ENCODE measurements around the gene BMP15.

BMP15 gene

DNA sequence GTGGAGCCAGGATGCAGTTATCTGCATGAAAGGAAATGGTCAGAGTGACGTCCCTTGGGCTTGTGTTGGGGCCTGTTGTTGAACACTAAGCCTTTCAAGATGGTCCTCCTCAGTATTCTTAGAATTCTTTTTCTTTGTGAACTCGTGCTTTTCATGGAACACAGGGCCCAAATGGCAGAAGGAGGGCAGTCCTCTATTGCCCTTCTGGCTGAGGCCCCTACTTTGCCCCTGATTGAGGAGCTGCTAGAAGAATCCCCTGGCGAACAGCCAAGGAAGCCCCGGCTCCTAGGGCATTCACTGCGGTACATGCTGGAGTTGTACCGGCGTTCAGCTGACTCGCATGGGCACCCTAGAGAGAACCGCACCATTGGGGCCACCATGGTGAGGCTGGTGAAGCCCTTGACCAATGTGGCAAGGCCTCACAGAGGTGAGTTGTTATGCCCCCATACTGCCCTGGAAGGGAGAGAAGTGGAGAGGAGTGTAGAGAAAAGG lies at the start of gene BMP15:
BMP15 (plus strand) TSS at position 51 of the 492 bp plus-strand sequence; CDS start at position 100, 49 bp downstream.
- DNase-seq, result no peak

DNA sequence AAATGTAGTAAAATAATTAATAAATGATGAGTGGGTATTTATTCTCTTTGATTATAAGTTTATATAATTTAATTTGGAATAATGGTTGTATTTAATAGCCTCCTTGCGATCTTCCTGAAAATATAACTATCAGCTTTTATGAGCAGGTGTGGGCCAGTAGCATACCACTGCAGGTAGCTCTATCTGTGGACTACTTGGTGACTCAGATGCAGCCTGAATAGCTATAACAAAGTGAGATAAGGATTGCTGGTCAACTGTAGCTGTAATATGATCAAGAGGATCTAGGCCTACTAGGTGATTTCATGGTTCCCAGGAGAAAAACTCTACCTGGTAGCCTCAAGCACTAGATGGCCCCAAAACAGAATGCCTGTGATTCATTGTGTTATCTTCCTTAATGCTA lies 47.1 kb upstream of the BMP15 start:
- no peak for DNase-seq

DNA sequence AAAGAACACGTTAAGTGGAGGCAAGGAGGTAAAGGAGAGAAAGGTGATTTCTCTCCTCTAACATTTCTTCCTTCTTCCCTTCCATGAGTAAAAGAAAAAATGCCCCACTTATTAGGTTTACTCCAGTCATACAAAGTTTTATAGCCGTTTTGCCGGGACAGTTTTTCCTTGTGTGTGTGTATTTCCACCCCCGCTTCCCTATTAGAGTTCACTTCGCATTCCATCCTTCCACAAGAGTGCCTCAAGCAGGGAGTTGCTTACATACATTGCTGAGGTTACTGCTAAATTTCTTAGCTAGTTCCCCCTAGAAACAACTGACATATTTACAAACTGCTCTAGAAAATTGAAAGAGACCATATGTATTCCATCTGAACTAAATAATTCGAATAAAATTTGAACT lies 45.2 kb upstream of the BMP15 start:
- DNase-seq, result no peak

DNA sequence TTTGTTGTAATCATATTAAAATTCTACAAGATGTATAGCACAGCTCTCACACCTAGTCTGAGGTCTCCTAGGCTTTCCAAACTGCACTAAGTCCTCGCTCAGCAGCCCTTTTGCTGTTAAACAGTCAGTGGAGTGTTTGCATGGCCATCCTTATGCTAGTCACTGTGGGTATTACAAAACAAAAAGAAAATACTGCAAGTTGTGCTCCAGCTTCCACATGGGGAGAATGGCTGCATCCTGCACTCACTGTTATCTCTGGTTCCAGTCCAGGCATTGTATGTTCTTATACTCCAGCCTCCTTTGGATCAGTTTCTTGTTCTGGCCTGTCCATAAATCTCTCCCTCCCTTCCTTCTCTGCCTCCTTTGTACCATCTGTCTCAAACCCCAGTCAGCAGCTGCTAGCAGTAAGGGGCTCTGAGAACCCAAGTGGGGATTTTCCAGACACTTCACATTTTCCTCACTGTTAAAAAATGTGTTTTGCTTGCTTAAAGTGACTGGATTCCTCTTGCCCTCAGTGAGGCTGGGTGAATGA lies 38.5 kb upstream of the BMP15 start:
- no peak for DNase-seq

DNA sequence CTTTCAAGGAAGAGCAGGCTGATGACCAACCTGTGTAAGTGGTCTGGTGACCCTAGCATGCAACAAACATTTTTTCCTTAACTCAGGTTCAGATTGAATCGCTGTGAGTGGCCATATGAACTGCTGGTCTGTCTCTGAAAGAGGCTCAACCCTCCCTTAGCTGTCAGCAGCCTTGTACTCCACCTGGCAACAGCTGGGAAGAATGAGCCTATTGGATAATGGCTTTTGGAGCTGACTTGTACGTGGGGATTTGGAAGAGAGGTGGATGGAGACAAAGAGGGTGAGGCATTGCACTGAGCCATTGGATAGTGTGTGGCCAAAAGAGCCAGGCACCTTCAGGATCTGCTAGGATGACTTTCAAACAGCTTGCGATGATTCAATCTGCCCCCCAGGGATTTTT lies 35.7 kb upstream of the BMP15 start:
- no peak for DNase-seq

DNA sequence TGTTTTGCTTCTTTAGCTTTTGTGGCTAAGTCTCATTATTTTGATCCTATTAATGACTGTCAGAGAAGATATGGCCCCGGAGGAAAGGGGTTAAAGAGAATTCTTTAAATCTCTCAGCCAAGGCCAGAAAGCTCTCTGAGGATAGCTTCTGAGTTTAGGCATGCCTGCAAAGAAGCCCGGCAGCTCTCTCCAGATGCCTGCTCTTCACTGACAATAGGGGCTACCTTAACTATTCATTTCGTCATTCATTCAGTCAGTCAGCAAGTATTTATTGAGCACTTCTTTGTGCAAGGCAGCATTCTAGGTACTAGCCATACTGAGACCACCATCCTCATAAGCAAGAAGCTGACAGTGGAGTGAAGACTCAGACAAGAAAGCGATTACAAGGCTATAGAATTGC lies 34.0 kb upstream of the BMP15 start:
- no peak for DNase-seq

DNA sequence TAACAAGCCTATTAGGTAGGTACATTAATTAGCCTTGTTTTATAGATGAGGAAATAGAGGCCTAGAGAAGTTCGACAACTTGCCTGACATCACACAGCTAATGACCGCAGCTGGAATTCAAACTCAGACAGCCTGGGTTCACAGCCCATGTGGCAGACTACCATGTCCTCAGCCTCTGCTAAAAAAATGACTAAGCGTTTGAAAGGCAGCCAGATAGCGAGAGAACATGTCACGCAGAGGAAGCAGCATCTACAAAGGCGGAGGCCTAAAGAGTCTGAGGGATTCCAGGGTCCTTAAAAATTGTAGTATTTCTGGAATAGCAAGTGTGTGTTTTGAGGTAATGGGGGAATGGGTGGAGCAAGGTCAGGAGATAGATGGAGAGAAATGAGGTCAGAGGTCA lies 33.2 kb upstream of the BMP15 start:
- DNase-seq, result no peak

DNA sequence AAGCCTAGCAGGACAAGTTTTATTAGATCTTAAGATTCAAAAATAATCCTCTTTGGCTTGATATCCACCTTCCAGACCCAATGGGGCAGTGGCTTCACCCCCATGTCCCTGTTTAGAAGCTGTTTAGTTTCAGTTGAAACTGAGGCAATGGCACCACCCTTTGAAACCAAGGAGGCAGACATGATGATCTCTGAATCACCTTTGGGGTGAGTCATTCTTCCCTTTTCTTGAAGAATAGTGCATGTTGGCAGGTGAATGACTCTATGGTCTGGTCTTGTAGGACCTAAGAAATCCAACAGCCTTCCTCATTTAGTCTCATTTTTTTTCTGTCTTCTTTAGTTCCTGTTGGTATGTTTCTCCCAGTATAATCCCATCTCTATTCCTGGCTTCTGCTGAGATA lies 29.5 kb upstream of the BMP15 start:
- no peak for DNase-seq

DNA sequence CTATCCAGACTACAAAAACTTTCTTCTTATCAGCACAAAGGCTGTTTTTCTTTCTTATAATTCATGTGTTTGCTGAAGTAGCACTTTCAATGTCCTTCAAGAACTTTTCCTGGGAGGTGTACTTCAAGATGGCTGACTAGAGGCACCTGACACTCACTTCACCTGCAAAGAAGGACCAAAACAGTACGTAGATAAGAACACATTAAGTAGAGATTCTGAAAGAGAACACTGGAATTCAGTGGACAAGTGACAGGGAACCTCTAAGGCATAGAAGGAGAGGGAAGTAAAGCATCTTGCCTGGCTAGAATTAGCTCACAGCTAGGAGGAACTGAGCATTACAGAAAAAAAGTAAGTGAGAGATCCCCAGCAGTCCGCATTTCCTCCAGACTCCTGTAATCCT lies 21.7 kb upstream of the BMP15 start:
- no peak for DNase-seq

DNA sequence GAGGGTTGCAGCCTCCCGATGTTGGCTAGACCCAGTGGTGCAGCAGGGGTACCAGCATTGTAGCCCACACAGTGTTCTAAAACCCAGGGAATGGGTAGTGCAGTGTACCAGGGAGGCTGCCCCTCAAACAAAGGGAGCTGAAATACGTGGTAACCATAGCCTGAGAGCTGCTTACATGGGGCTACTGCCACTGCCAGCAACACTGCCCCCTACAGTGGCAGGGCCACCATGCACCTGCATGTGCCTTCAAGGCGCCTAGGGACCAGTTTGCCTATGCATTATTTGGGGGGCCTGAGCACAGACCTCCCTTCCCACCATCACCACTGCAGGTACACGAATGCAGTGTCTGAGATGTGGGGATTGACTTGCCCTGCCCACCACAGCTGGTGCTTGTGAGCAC lies 21.0 kb upstream of the BMP15 start:
- DNase-seq, result no peak

DNA sequence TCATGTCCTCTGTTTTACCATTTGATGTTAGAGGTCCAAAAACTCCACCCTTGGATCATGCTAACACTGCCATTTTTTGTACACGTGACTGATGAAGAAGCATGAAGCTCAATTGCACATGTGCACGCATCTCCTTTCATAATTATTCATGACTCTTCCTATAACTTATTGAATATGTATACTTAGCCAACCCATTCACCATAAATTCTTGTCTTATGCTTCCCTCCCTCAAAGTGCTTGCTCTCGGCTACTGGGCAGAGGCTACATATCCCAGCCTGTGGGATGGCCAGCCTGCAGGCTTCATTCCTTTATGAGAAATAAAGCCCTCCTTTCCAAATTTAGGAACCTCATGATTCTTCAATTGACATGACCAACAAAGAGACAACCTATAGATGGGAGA lies 17.5 kb upstream of the BMP15 start:
- no peak for DNase-seq

DNA sequence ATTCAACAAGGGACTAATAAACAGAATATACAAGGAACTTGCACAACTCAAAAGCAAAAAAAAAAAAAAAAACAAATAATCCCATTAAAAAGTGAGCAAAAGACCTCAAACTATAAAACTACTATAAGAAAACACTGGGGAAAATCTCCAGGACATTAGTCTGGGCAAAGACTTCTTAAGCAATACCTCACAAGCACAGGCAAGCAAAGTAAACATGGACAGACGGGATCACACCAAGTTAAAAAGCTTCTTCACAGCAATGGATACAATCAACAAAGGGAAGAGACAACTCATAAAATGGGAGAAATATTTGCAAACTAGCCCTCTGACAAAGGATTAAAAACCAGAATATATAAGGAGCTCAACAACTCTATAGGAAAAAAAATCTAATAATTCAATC lies 17.1 kb upstream of the BMP15 start:
- no peak for DNase-seq

DNA sequence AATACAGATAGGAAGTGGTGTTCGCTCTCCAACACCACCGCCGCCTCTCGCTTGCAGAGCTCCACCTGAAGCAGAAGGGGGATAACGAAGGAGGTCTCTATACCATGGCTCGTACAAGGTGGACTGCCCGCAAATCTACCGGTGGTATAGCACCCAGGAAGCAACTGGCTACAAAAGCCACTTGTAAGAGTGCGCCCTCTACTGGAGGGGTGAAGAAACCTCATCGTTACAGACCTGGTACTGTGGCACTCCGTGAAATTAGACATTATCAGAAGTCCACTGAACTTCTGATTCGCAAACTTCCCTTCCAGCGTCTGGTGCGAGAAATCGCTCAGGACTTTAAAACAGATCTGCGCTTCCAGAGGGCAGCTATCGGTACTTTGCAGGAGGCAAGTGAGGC lies 5.2 kb upstream of the BMP15 start:
- DNase-seq, result no peak

DNA sequence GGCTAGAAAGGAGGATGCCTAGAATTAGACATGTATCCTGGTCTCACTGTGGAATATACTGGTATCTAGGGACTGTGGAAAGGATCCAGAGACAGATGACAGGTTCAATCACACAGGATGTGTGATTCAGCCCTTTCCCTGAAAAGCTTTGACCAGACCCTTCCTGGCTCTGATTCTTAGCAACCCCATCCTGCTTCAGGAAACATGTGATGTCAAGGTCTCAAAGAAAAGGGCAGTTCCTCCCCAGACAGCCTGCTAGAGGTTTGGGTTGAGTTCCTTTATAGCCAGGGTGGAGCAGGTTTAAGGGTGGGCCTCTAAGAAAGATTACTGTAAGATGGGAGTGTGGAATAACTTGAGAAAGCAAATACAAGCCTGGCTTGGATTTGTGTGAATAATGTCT lies 3.0 kb downstream of the BMP15 start:
- DNase-seq, result no peak

DNA sequence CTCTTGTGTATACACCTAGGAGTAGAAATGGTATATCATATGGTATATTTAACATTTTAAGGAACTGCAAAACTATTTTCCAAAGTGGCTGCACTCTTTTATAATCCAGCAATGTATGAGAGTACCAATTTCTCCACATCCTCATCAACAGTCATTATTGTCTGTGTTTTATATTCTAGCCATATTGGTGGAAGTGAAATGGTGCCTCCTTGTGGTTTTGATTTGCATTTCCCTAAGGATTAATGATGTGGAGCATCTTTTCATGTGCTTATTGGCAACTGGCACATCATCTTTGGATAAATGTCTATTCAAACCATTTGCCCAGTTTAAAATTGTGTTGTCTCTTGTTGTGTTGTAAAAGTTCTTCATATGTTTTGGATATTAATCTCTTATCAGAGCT lies 9.6 kb downstream of the BMP15 start:
- DNase-seq, result peak; percentile 0

DNA sequence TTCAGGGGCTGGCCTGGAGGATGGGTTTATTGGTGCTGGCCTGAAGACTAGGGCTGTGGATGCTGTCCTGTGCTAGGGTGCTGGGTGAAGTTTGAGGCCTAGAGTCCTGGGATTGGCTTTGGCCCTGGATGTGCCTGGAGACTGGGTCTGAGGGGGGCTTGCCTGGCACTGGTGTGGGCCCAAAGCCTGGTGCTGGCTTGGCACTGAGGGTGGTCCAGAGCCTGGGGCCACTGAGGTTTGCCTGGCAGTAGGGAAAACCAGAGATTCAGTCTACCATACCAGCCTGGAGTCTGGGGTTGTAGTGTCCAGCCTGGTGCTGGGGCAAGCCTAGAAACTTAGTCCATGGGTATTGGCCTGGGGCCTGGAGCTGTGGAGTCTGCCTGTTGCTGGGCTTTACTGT lies 16.6 kb downstream of the BMP15 start:
- DNase-seq, result no peak

DNA sequence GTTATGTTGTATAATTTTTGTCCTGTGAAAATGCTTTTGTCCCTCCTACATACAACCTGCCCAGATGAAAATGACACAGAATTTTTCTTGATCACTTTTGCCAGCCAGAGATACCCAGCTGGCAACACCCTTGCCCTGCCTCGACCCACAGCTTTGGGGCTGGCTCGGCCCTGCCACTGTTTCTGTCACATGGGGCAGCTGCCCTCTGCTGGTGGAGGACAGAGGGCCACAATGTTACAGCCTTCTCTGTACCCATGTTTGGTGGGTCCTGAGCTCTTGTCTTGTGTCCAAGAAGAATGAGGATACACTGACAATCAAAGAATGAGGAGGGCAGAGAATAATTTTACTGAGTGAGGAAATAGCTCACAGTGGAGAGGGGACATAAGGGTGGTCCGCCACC lies 31.1 kb downstream of the BMP15 start:
- no peak for DNase-seq

DNA sequence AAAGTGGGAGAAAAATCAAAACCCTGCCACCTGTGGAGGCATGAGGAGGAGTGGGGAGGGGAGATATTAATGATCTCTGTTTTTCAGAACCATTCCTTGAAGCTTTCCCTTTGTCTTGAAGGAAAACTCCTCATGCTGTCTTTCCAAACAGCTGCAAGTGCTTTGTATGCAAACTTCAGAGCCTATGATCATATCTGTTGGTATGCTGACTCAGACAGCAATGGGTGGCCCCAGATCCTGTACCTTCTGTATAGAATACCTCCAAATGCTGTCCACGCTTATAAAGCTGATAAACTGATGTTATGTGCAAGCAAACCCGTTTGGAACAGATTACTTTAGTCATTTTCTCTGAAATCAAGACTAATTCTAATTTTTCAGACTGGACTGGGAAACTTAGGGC lies 31.9 kb downstream of the BMP15 start:
- DNase-seq, result no peak

DNA sequence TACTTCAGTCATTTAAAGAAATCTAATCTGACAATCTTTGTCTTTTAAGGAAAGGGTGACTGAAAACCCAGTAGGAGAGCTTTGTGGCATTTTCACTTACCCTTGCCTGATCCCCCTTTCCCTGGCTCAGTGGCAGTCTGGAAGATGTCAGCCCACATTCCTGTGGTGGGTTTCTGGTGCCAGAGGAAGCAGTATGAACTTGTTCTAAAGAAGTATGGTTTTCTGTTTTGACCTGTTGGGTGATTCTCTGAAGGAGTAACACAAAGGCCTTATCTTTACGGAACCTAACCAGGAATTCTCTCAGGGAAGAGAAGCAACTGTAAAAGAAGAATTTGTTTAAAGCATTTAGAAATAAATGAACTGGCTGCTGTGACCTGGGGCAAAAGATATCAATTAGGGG lies 41.9 kb downstream of the BMP15 start:
- DNase-seq, result no peak

DNA sequence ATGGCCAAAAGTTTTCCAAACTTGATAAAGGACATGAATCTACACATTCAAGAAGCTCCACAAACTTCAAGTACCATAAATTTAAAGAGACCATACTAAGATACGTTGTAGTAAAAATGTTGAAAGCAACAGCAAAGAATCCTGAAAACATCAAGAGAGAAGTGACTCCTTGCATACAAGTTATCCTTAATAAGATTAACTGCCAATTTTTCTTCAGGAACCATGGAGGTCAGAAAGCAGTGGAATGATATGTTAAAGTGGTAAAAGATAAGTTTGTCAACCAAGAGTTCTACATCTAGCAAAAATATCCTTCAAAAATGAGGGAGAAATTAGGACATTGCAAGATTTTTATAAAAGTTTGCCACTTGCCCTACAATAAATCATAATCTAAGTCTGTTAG lies 43.3 kb downstream of the BMP15 start:
- DNase-seq, result no peak

DNA sequence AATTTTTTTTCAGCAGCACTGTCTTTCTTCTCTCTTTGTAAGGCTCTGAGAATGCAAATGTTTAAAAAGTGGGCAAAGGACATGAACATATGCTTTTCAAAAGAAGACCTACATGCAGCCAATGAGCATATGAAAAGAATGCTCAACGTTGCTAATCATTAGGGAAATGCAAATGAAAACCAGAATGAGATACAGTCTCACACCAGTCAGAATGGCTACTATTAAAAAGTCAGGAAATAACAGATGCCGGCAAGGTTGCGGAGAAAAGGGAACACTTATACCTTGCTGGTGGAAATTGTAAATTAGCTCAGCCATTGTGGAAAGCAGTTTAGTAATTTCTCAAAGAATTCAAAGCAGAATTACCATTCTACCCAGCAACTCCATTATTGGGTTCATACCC lies 51.6 kb downstream of the BMP15 start:
- no peak for DNase-seq

DNA sequence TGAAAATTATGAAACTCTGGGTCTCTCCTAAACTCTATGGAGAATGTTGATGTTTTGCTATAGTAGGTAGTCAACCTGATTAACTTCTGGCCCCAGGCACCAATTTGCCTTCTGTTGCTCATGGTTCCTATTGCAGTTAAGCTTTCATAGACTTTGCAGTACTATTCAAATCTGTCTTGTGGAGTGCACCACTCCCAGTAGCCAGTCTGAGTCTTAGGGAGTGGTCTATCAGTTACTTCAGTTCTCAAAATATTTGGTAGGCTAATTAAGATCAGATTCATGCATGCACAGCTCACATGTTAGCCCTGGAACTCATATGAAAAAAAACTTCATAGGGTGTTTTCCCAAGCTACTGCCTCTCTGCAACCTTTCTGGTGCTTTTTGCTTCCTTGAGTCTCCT lies 53.3 kb downstream of the BMP15 start:
- DNase-seq, result no peak
